B cell (primary cell): ENCODE data around the gene PDGFRB. TPM values are rescaled to one million over a fixed set of nuclear protein-coding genes. Genes with fewer than 3 reads are reported as not detected.

Experiments used
- ATAC-seq: fragments of 200-7000 bp; cut with Tn5 transposase; one replicate; pipeline ENCODE4 v1.10.0; 2021; ENCODE audit warnings: low read depth, mild to moderate bottlenecking, moderate number of reproducible peaks, moderate library complexity
- CTCF ChIA-PET: fragments of 350-600 bp; sonication (Branson Sonifier 250); formaldehyde crosslinking; loops from one replicate; lab custom pipeline; 2021; ENCODE audit warnings: antibody characterized with exemption, inconsistent platforms; lab: Charles Lee
- POLR2A ChIA-PET: fragments of 350-600 bp; sonication (Branson Sonifier 250); formaldehyde crosslinking; loops from one replicate; lab custom pipeline; 2021; ENCODE audit warnings: antibody characterized with exemption; lab: Charles Lee
- DNase-seq: peaks from one replicate; pipeline ENCODE4 v3.0.0; 2013
- H2AFZ ChIP-seq: 2 replicates; pipeline ENCODE4 v1.6.1; 2012; ENCODE audit warnings: mild to moderate bottlenecking, low read depth, low read length; ENCODE audit not compliant: insufficient read depth, poor library complexity, severe bottlenecking
- H3K27ac ChIP-seq, 2 donors: 1 replicate in 1 of 2; 2 replicates in 1 of 2; pipeline ENCODE4 v1.5.1; 2012 to 2013; ENCODE audit warnings: low read length in 2 of 2, mild to moderate bottlenecking in 2 of 2, moderate library complexity in 1 of 2
- H3K27me3 ChIP-seq, 4 experiments: fragments of 200-600 bp in 1 of 4; sonication (generic) in 1 of 4; replicated peaks in 1 of 4; 1 replicate in 2 of 4; 2 replicates in 2 of 4; pipeline versions ENCODE4 v1.6.1 to v1.7.0; 2013 to 2016; ENCODE audit warnings: low read length in 3 of 4, mild to moderate bottlenecking in 2 of 4, mixed read lengths in 1 of 4, moderate library complexity in 1 of 4; ENCODE audit not compliant: insufficient read depth in 4 of 4, control insufficient read depth in 3 of 4; ENCODE audit errors: control extremely low read depth in 1 of 4
- H3K36me3 ChIP-seq, 2 experiments: replicated peaks in 1 of 2; 1 replicate in 1 of 2; 2 replicates in 1 of 2; pipeline versions ENCODE4 v1.6.1 to v1.7.1; 2013; ENCODE audit warnings: low read length in 1 of 2; ENCODE audit not compliant: insufficient read depth in 2 of 2, control insufficient read depth in 1 of 2; ENCODE audit errors: control extremely low read depth in 1 of 2, extremely low read depth in 1 of 2
- H3K4me1 ChIP-seq, 2 donors: fragments of 200-600 bp in 1 of 2; sonication (generic) in 1 of 2; 1 replicate in 1 of 2; 2 replicates in 1 of 2; pipeline versions ENCODE4 v1.5.1 to v1.6.1; 2013 to 2017; ENCODE audit warnings: low read length in 2 of 2; ENCODE audit not compliant: control insufficient read depth in 2 of 2, insufficient read depth in 2 of 2
- H3K4me2 ChIP-seq: replicated peaks from 2 replicates; pipeline ENCODE3; 2012; ENCODE audit warnings: mild to moderate bottlenecking, low read depth, low read length; ENCODE audit not compliant: poor library complexity, severe bottlenecking
- H3K4me3 ChIP-seq, 5 experiments: fragments of 200-600 bp in 1 of 5; sonication (generic) in 1 of 5; 1 replicate in 3 of 5; 2 replicates in 2 of 5; pipeline versions ENCODE4 v1.5.1 to v1.7.0; 2011 to 2016; ENCODE audit warnings: low read length in 4 of 5, mild to moderate bottlenecking in 4 of 5, low read depth in 2 of 5, control low read depth in 1 of 5, moderate library complexity in 1 of 5; ENCODE audit not compliant: insufficient read depth in 1 of 5; ENCODE audit errors: control extremely low read depth in 1 of 5, extremely low read depth in 1 of 5
- H3K79me2 ChIP-seq: fragments of 200-600 bp; sonication (generic); one replicate; pipeline ENCODE4 v1.6.0; 2016; ENCODE audit warnings: low read length; ENCODE audit not compliant: control insufficient read depth, insufficient read depth
- H3K9ac ChIP-seq: fragments of 200-600 bp; sonication (generic); 2 replicates; pipeline ENCODE4 v1.6.1; 2017; ENCODE audit warnings: mild to moderate bottlenecking, low read length, moderate library complexity
- H3K9me3 ChIP-seq, 3 donors: one replicate each; pipeline versions ENCODE4 v1.6.1 to v1.7.1; 2013; ENCODE audit warnings: low read length in 2 of 3; ENCODE audit not compliant: control insufficient read depth in 2 of 3, insufficient read depth in 1 of 3; ENCODE audit errors: control extremely low read depth in 1 of 3
- H4K20me1 ChIP-seq: 2 replicates; pipeline ENCODE4 v1.6.0; 2012; ENCODE audit warnings: mild to moderate bottlenecking, low read length; ENCODE audit not compliant: insufficient read depth, control insufficient read depth, poor library complexity, severe bottlenecking
- H3K27ac Mint-ChIP-seq: one replicate; pipeline ENCODE4 v1.8.0; 2021; ENCODE audit warnings: mixed read lengths
- H3K27me3 Mint-ChIP-seq: one replicate; pipeline ENCODE4 v1.8.0; 2021; ENCODE audit warnings: mixed read lengths
- H3K4me1 Mint-ChIP-seq: one replicate; pipeline ENCODE4 v1.8.0; 2021; ENCODE audit warnings: mixed read lengths
- H3K4me3 Mint-ChIP-seq: one replicate; pipeline ENCODE4 v1.8.0; 2021; ENCODE audit warnings: mixed read lengths
- H3K9me3 Mint-ChIP-seq: one replicate; pipeline ENCODE4 v1.8.0; 2022; ENCODE audit warnings: mixed read lengths; ENCODE audit not compliant: insufficient read depth
- CTCF ChIP-seq: fragments of 200-600 bp; IDR thresholded peaks from one replicate; pipeline ENCODE4 v1.8.0; 2022; ENCODE audit warnings: antibody characterized with exemption, mild to moderate bottlenecking
- EZH2 ChIP-seq: IDR thresholded peaks from 2 replicates; pipeline ENCODE4 v1.6.1; 2012; ENCODE audit warnings: borderline replicate concordance, low read depth, mild to moderate bottlenecking, moderate library complexity, low read length; ENCODE audit not compliant: insufficient read depth, poor library complexity, severe bottlenecking
- WGBS: methylation state at CpG from one replicate; pipeline ENCODE4 v1.1.5; 2013; ENCODE audit warnings: missing lambda C conversion rate; ENCODE audit not compliant: insufficient coverage; 5-methylcytosine and 5-hydroxymethylcytosine counted together
- intact Hi-C: fragments of 100-400 bp; cut with micrococcal nuclease; formaldehyde crosslinking; loops from one replicate; pipeline ENCODE4 v1.10.0; 2022
- polyA plus RNA-seq: library from polyadenylated mRNA; depleted of rRNA; stranded (reverse); fragments of >200 nt; gene quantifications from 2 replicates; pipeline ENCODE4 v1.2.3, GENCODE V29; 2012
- total RNA-seq, 2 donors: library from RNA; stranded (reverse); fragments of 120-200 nt in 1 of 2; gene quantifications; 1 replicate in 1 of 2; 2 replicates in 1 of 2; pipeline versions ENCODE4 v1.2.3 to v1.2.4, GENCODE V29; 2013 to 2022

Gene PDGFRB
- total and polyA plus RNA-seq, 2 donors (not counting 1 experiment from before 2014, with no cell fraction given): 0.42 to 3.6 TPM

DNA sequence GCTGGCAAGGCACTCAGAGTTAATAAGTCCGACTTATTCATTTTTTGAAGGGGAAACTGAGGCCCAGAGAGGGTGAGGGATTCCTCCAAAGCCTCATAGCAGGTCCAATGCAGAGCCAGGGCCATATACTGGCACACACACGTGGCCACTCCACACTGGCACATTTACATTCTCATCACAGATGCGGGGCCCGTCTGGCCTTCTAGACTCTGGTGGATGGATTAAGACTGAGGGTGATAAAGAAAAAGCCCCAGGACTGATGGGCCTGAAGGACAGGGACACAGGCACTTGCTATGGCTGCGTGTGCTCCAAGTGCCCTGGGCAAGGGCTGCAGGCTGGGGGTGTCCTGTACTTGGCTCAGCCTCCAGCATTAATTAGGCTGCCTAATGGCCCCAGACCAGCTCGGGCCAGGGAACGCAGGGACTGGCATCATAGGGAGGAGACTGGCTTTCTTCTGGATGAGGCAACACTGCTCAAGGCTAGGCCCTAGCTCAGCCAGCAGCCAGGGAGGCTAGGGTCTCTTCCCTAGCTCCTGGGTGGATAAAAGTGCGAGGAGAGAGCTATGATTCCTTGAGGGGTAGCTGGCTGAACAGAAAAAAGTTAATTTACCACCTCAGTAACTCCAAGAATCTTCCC lies 40.8 kb downstream of the PDGFRB start:
- Histone ChIP-seq H3K4me3 (no peak overlapping the region), H3K27me3 (no peaks in the 10 kb centered on the region), H2AFZ (no peak overlapping the region), H3K36me3 (no peaks in the 10 kb centered on the region), H3K9ac (no peak overlapping the region), H3K4me1 (no peaks in the 10 kb centered on the region), H3K79me2 (no peaks in the 10 kb centered on the region), H3K27ac (no peak overlapping the region), H3K4me2 (no peak overlapping the region), H4K20me1 (no peaks in the 10 kb centered on the region), H3K9me3 (peaks cover 0 to 5% (median 0%) of the 10 kb centered on the region in 3 donors)
- peaks cover 15% of the 10 kb centered on the region for H3K27me3 Mint-ChIP-seq
- H3K4me1 Mint-ChIP-seq: no peaks in the 10 kb centered on the region
- WGBS: 93% methylated on average over 3 of the region's 8 CpGs
- no peak overlapping the region for H3K27ac Mint-ChIP-seq
- no peak overlapping the region for H3K4me3 Mint-ChIP-seq
- ATAC-seq: no peak
- DNase-seq: no peak
- intact Hi-C loops: no loop called here
- ChIA-PET POLR2A (no interaction called here), CTCF (no interaction called here)
- TF ChIP-seq EZH2: no peak
- TF ChIP-seq CTCF: no peak
- no peaks in the 10 kb centered on the region for H3K9me3 Mint-ChIP-seq

- TF ChIP-seq EZH2 (no peak), CTCF (no peak)
- Histone ChIP-seq H3K9ac (no peak overlapping the region), H2AFZ (no peak overlapping the region), H3K4me1 (no peaks in the 10 kb centered on the region), H3K4me2 (no peak overlapping the region), H3K36me3 (no peaks in the 10 kb centered on the region), H3K79me2 (no peaks in the 10 kb centered on the region), H3K27me3 (no peaks in the 10 kb centered on the region), H3K9me3 (peaks cover 0 to 5% (median 0%) of the 10 kb centered on the region in 3 donors), H4K20me1 (no peaks in the 10 kb centered on the region), H3K27ac (no peak overlapping the region), H3K4me3 (no peak overlapping the region)
- intact Hi-C loops: no loop called here
- no peaks in the 10 kb centered on the region for H3K9me3 Mint-ChIP-seq
- 83% methylated on average over 5 of the region's 12 CpGs for WGBS
- H3K4me1 Mint-ChIP-seq: no peaks in the 10 kb centered on the region
- no peak overlapping the region for H3K4me3 Mint-ChIP-seq
- ATAC-seq (no peak), DNase-seq (no peak)
- CTCF ChIA-PET: no interaction called here
- H3K27me3 Mint-ChIP-seq: peaks cover 18% of the 10 kb centered on the region
- POLR2A ChIA-PET: no interaction called here
- no peak overlapping the region for H3K27ac Mint-ChIP-seq
Observed at GRCh38 chr5:150114102-150114641, 41.5 kb downstream of the PDGFRB start.
